ENCODE results near the gene GLS.
"Not testable (repeated sequence)": the region's sequence is repeated elsewhere in the genome, so short reads cannot be mapped to it uniquely, and the experiment has no call there.

Gene GLS

GRCh38 chr2:190856985-190857384 is 23.6 kb upstream of the GLS start:
- DNase-seq (ENCODE audit: low read depth): no peak

- DNase-seq (ENCODE audit: low read depth): no peak
These were observed 21.8 kb upstream of the GLS start for GRCh38 chr2:190858817-190859216.

DNA sequence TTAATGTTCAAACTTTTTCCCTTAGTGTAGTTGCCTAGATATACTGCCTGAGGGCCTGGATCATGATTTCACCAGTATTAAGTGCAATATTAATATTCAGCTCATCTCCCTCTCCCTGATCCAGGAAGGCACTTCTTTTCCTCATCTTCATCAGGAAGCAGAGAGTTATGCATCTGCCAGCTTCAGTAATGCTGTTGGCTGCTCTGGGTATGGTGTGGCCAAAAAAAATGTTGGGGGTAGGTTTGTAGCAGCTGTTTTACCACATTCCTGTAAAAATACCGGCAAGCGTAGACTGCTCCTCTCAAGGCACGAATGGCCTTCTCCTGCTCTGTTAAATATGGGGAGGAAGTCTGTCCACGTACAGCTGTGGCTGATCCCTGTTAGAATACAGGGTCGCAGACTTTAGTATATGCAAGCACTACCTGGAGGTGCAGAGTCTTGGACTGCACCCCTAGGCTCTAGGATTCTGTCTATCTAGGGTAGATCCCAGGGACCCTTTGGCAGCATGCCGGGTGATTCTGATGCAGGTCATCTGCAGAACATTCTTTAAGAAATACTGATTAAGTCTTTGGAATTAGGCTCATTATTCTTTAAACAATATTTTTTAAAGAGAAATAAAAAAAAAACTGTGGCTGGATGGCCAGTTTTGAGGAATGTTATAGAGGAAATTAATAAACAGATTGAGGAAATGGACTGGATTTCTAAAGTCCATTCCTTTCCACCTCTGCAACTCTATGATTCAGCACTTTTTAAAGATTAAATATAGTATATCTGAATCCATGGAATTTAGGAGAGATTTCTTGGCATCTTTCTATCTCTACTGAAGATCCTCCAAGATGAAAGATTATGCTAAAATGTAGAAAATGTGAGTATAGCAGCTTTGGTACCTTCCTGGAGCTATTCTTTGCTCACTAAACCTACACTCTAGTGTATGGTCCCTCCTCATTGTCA is 21.0 kb upstream of the GLS start:
- DNase-seq (ENCODE audit: low read depth): no peak

DNA sequence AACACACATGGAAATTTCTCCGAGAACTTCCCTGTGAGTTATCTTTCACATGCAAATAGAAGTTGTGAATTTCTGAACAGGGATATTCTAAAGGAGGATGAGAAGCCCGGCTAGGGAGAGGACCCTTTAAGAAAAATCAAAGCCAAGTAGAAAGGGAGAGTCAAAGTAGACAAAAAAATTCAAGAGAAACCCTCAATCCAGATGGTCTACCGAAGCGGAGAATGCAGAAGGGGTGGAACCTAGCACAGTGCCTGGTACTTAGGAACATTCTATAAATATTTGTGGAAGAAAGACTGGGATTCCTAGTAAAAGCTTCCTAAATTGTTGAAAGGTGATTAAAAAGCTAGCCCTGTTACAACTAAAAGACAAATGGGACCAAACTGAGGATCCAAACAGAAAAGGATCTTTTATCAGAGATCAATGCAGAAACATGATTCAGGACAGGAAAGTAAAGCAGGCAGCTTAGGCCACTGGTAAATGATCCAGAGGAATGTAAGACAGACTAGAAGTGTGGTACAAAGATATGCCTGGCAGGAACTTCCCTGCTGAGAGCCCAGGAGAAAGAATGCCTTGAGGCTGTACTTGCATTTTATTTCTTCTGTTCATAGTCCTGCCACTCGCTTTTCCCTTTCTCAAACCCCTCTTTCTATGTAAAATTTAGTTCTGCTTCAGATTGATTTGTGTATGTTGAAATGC is 19.5 kb upstream of the GLS start:
- no peak for DNase-seq (ENCODE audit: low read depth)

- not testable (repeated sequence) for DNase-seq (ENCODE audit: low read depth)
These were observed 18.5 kb upstream of the GLS start for GRCh38 chr2:190862128-190862527.

- DNase-seq (ENCODE audit: low read depth): no peak
These were observed 18.0 kb upstream of the GLS start for GRCh38 chr2:190862571-190862991.

DNA sequence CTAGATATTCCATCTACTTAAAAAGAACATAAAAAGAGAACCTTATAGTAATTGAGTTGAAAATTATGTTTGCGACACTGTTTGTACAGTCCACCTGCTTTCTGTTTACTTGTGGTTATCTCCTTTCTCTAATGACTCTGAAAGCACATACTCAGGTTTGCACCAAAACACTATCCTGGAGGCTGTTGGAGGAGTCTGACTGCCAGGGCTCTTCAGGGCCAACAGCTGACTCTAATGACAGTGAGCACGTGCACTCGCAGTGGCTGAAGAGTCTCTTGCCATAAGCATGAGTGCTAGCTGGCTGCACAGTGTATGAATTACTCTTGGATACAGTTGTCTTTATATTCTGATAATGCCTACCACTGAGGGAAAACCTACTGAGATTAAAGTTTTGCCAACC is 16.7 kb upstream of the GLS start:
- no peak for DNase-seq (ENCODE audit: low read depth)

DNA sequence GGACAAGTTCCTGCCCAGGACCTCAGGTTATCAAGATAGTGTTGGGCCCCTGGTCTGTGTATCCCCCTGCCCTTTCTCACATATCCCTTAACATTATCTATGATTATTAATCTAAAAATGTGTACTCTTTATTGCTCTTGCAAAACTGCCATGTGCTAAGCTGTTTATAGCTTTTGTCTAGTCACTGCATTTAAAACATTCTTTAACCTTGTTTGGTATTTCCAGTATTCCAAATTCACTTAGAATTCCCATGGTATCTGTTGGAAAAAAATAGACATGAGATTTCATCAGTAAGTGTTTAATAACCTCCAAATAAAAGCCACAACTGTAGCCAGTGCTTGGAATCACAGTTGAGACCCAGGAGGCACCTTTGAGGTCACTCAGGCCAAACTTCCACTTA is 16.2 kb upstream of the GLS start:
- DNase-seq (ENCODE audit: low read depth): no peak

GRCh38 chr2:190867212-190867611 is 13.4 kb upstream of the GLS start:
- no peak for DNase-seq (ENCODE audit: low read depth)

GRCh38 chr2:190867832-190868231 is 12.8 kb upstream of the GLS start:
- DNase-seq (ENCODE audit: low read depth): no peak

GRCh38 chr2:190869721-190870120 is 10.9 kb upstream of the GLS start:
- DNase-seq (ENCODE audit: low read depth): no peak

DNA sequence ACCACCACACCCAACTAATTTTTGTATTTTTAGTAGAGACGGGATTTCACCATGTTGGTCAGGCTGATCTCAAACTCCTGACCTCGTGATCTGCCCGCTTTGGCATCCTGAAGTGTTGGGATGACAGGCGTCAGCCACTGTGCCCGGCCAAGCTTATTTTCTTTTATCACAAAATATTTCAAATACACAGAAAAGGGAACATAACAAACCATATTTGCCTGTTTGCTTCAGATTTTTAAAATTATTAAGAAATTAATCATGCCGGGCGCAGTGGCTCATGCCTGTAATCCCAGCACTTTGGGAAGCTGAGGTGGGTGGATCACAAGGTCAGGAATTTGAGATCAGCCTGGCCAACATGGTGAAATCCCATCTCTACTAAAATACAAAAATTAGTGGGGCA is 7.2 kb upstream of the GLS start:
- DNase-seq (ENCODE audit: low read depth): not testable (repeated sequence)

- DNase-seq (ENCODE audit: low read depth): no peak
These were observed 4.7 kb upstream of the GLS start for GRCh38 chr2:190875891-190876290.

DNA sequence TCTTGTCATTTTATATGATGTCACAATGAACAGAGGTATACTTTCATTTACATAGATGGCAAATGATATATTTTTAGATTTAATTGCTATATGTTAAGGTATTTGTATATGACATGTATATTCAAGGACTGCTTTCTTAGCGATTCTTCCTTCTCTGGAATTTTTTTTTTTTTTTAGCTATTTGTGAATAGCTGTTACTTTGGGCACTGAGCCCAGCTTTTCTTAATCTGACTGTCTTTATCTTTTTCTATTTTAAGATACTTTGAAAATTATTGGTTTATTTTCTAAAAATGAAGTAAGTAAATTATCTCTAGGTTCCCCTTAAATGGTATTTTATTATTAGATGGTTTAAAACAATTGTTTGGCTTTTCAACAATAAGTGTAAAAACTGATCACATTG is 4.0 kb upstream of the GLS start:
- DNase-seq (ENCODE audit: low read depth): no peak

GRCh38 chr2:190877436-190877835 is 3.2 kb upstream of the GLS start:
- no peak for DNase-seq (ENCODE audit: low read depth)

GRCh38 chr2:190879474-190880377 is 895 bp upstream of the GLS start:
- peak; percentile 27 for DNase-seq (ENCODE audit: low read depth)

DNA sequence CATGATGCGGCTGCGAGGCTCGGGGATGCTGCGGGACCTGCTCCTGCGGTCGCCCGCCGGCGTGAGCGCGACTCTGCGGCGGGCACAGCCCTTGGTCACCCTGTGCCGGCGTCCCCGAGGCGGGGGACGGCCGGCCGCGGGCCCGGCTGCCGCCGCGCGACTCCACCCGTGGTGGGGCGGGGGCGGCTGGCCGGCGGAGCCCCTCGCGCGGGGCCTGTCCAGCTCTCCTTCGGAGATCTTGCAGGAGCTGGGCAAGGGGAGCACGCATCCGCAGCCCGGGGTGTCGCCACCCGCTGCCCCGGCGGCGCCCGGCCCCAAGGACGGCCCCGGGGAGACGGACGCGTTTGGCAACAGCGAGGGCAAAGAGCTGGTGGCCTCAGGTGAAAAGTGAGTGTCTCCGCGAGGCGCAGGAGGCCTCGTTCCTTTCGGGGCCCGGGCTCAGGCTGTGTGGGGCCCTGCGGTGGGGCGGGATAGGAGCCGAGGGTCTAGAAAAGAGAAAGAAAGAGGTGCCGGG is 520 bp downstream of the GLS start:
- no peak for DNase-seq (ENCODE audit: low read depth)

DNA sequence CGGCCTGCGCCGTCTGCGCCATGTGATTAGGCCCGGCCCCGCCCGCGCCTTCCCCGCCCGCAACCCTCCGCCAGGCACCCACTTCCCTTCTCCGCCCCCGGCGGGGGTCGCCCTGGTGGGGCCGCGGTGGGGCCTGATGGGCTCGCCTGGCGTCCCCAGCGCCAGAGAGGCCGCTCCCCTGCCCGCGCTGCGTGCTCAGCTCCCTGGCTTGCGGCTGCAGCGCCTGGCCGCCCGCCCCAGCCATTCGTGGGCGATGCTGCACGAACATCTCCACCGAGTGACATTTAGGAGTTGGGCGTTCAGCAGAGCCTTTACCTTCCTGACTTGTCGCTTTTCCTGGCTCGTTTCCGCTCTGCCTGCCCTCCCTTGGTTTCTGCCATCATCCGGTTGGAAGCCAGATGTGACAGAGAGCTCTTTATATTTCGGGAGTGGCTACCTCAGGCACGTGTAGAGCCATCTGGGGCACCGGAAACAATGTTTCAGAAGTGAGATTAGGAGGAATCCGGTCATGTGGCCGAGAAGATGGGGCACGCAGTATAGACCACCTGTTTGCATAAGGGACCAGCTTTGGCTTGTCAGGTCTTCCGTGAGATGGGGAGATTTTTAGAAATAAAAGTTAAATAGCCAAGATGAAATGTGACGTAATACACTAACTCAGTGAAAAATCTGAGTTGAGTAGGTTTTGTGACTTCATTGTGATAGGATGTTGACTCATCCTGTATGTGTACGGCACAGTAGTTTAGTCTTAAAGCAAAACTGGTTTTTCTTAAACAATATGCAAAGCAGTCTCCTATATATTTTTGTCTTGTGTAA is 1.2 kb downstream of the GLS start:
- DNase-seq (ENCODE audit: low read depth): peak; percentile 58

DNA sequence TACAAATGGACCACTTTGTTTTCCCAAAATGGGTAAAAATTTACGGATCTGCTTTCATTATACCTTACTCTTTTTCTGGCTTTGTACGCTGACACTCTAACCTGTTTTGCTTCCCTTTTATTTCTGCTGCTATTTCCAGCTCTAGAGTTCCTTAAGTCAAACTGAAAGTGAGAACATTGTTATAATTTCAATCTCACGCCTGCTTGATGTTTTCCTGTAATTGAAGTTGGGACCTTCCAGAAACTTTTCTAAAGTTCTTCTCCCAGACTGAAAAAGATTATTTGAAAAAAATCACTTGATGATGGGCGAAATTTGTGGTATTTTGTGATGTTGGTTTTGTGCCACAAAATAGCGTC is 1.8 kb downstream of the GLS start:
- no peak for DNase-seq (ENCODE audit: low read depth)

DNA sequence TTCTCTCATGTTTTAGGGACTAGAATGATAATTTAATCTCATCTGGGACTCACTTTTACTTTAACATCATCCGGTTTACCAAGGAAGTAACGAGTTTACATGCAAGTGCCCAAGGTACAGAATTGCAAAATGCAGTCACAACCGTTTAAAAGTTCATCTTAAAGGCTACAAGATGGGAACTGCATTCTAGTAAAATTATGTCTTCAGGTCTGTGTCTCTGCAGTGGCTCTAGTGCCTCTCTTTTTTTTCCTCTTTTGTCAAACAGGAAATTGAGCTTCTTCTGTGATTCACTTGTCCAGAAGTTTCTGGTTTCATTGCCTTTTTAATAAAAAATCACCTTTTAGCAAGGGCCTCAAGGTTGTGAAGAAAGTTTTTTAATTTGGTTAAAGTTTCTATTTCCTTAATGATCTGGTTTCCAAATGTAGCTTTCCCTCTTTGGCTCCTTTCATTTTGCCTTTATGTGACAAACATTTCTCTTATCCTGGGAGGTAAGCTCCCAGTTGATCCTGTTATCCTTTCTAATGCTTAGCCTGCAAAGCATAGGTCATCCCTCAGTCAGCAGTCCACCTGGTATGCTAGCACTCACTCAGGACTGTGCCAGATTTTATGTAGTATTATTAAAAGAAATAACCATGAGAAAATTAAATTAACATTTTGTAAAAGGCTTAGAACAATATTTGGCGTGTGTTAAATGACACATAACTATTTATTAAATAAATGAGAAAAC is 2.4 kb downstream of the GLS start:
- DNase-seq (ENCODE audit: low read depth): no peak

- not testable (repeated sequence) for DNase-seq (ENCODE audit: low read depth)
These were observed 5.2 kb downstream of the GLS start for GRCh38 chr2:190885844-190886243.
